H9 (cell line): ENCODE data around the gene RAD50. TPM values are rescaled to one million over a fixed set of nuclear protein-coding genes. Genes with fewer than 3 reads are reported as not detected.

ENCODE experiments used
- DNase-seq: peaks from one replicate; pipeline ENCODE4 v3.0.0-alpha.2; 2017
- H2AFZ ChIP-seq: one replicate; pipeline ENCODE4 v1.6.1; 2013; ENCODE audit warnings: mild to moderate bottlenecking, low read length, control low read depth, moderate library complexity
- H2AK5ac ChIP-seq: 2 replicates; pipeline ENCODE4 v1.6.1; 2013; ENCODE audit warnings: low read length, control low read depth, mixed read lengths; ENCODE audit not compliant: insufficient read length
- H2BK120ac ChIP-seq: one replicate; pipeline ENCODE4 v1.6.1; 2013; ENCODE audit warnings: low read depth, mild to moderate bottlenecking, low read length, control low read depth, inconsistent platforms; ENCODE audit not compliant: poor library complexity, severe bottlenecking
- H2BK12ac ChIP-seq: 2 replicates; pipeline ENCODE4 v1.6.1; 2013; ENCODE audit warnings: low read length, control low read depth, mixed read lengths, low read depth; ENCODE audit not compliant: insufficient read length
- H2BK15ac ChIP-seq: 2 replicates; pipeline ENCODE4 v1.6.1; 2013; ENCODE audit warnings: low read depth, low read length, control low read depth
- H2BK20ac ChIP-seq: one replicate; pipeline ENCODE4 v1.6.1; 2013; ENCODE audit warnings: low read depth, mild to moderate bottlenecking, low read length, control low read depth, inconsistent platforms; ENCODE audit not compliant: poor library complexity, severe bottlenecking
- H2BK5ac ChIP-seq: 2 replicates; pipeline ENCODE4 v1.6.1; 2013; ENCODE audit warnings: low read length, control low read depth, mixed read lengths; ENCODE audit not compliant: insufficient read length
- H3K14ac ChIP-seq: 2 replicates; pipeline ENCODE4 v1.6.1; 2013; ENCODE audit warnings: low read length, control low read depth; ENCODE audit not compliant: insufficient read depth
- H3K18ac ChIP-seq: 2 replicates; pipeline ENCODE4 v1.6.1; 2013; ENCODE audit warnings: low read depth, mild to moderate bottlenecking, mixed read lengths, low read length, control low read depth; ENCODE audit not compliant: insufficient read length
- H3K23ac ChIP-seq: 2 replicates; pipeline ENCODE4 v1.6.1; 2013; ENCODE audit warnings: low read length, control low read depth, mixed read lengths, low read depth; ENCODE audit not compliant: insufficient read length
- H3K23me2 ChIP-seq: 2 replicates; pipeline ENCODE4 v1.6.1; 2013; ENCODE audit warnings: low read depth, mild to moderate bottlenecking, mixed read lengths, low read length, control low read depth; ENCODE audit not compliant: insufficient read length, poor library complexity, severe bottlenecking
- H3K27ac ChIP-seq: 2 replicates; pipeline ENCODE4 v1.5.1; 2013; ENCODE audit warnings: low read length, control low read depth, mixed read lengths, low read depth; ENCODE audit not compliant: insufficient read length
- H3K27me3 ChIP-seq: 2 replicates; pipeline ENCODE4 v1.6.1; 2013; ENCODE audit warnings: low read length, control low read depth, inconsistent platforms; ENCODE audit not compliant: insufficient read depth
- H3K4ac ChIP-seq: 2 replicates; pipeline ENCODE4 v1.6.1; 2013; ENCODE audit warnings: low read depth, mild to moderate bottlenecking, control low read depth, inconsistent platforms, low read length, moderate library complexity
- H3K4me1 ChIP-seq: 2 replicates; pipeline ENCODE4 v1.6.1; 2013; ENCODE audit warnings: low read length, control low read depth, inconsistent platforms; ENCODE audit not compliant: insufficient read depth
- H3K4me2 ChIP-seq: 2 replicates; pipeline ENCODE4 v1.6.1; 2013; ENCODE audit warnings: low read length, control low read depth, mixed read lengths; ENCODE audit not compliant: insufficient read length, insufficient read depth
- H3K56ac ChIP-seq: 2 replicates; pipeline ENCODE4 v1.6.1; 2013; ENCODE audit warnings: low read depth, mild to moderate bottlenecking, mixed read lengths, low read length, control low read depth; ENCODE audit not compliant: insufficient read length
- H3K79me1 ChIP-seq: 2 replicates; pipeline ENCODE4 v1.6.1; 2013; ENCODE audit warnings: low read depth, mild to moderate bottlenecking, moderate library complexity, low read length, control low read depth, inconsistent platforms; ENCODE audit not compliant: insufficient read depth, poor library complexity, severe bottlenecking
- H3K79me2 ChIP-seq: 2 replicates; pipeline ENCODE4 v1.6.1; 2013; ENCODE audit warnings: low read length, control low read depth, inconsistent platforms; ENCODE audit not compliant: insufficient read depth
- H3K9ac ChIP-seq: 2 replicates; pipeline ENCODE4 v1.6.1; 2013; ENCODE audit warnings: low read length, control low read depth, mixed read lengths; ENCODE audit not compliant: insufficient read length; ENCODE audit errors: extremely low read depth
- H3K9me3 ChIP-seq: one replicate; pipeline ENCODE4 v1.6.1; 2013; ENCODE audit warnings: low read depth, low read length, inconsistent platforms; ENCODE audit not compliant: control insufficient read depth
- H3T11ph ChIP-seq: one replicate; pipeline ENCODE4 v1.6.1; 2013; ENCODE audit warnings: mild to moderate bottlenecking, low read length, control low read depth, inconsistent platforms
- H4K20me1 ChIP-seq: one replicate; pipeline ENCODE4 v1.6.1; 2013; ENCODE audit not compliant: control insufficient read depth, insufficient read length, insufficient read depth
- H4K5ac ChIP-seq: 2 replicates; pipeline ENCODE4 v1.6.1; 2013; ENCODE audit warnings: low read depth, mild to moderate bottlenecking, mixed read lengths, low read length, control low read depth; ENCODE audit not compliant: insufficient read length
- H4K8ac ChIP-seq: replicated peaks from 2 replicates; pipeline ENCODE4 v1.6.1; 2013; ENCODE audit warnings: low read length, control low read depth, mixed read lengths, low read depth; ENCODE audit not compliant: insufficient read length
- H4K91ac ChIP-seq: 2 replicates; pipeline ENCODE4 v1.6.1; 2013; ENCODE audit warnings: low read depth, mild to moderate bottlenecking, moderate library complexity, mixed read lengths, low read length, control low read depth; ENCODE audit not compliant: insufficient read length
- H3K27ac Mint-ChIP-seq, 3 experiments: 2 replicates in 2 of 3; 3 replicates in 1 of 3; pipeline ENCODE4 v1.8.0; 2020 to 2021; ENCODE audit warnings: mixed read lengths in 3 of 3, mild to moderate bottlenecking in 1 of 3, moderate library complexity in 1 of 3
- H3K27me3 Mint-ChIP-seq: 2 replicates; pipeline ENCODE4 v1.8.0; 2021; ENCODE audit warnings: low read depth, mild to moderate bottlenecking, moderate library complexity, mixed read lengths
- H3K36me3 Mint-ChIP-seq, 3 experiments: 2 replicates in 2 of 3; 3 replicates in 1 of 3; pipeline ENCODE4 v1.8.0; 2020 to 2021; ENCODE audit warnings: low read depth in 3 of 3, mixed read lengths in 3 of 3; ENCODE audit not compliant: insufficient read depth in 1 of 3
- H3K4me1 Mint-ChIP-seq, 2 experiments: 2 replicates each; pipeline ENCODE4 v1.8.0; 2020; ENCODE audit warnings: mixed read lengths in 2 of 2
- H3K4me3 Mint-ChIP-seq, 2 experiments: 2 replicates in 1 of 2; 3 replicates in 1 of 2; pipeline ENCODE4 v1.8.0; 2020 to 2021; ENCODE audit warnings: mild to moderate bottlenecking in 2 of 2, mixed read lengths in 2 of 2, moderate library complexity in 1 of 2
- H3K9me3 Mint-ChIP-seq, 2 experiments: 2 replicates in 1 of 2; 3 replicates in 1 of 2; pipeline ENCODE4 v1.8.0; 2020; ENCODE audit warnings: mild to moderate bottlenecking in 2 of 2, mixed read lengths in 2 of 2, moderate library complexity in 1 of 2
- CTCF ChIP-seq: fragments of 200-600 bp; sonication (generic); conservative IDR thresholded peaks from 3 replicates; pipeline ENCODE4 v1.8.0; 2021; ENCODE audit warnings: antibody characterized with exemption, mild to moderate bottlenecking
- WGBS: extraction: QIAGEN DNeasy Blood & Tissue Kit; methylation state at CpG from one replicate; pipeline ENCODE4 v1.1.7; 2013; ENCODE audit warnings: missing lambda C conversion rate, low lambda C conversion rate, mixed read lengths; ENCODE audit not compliant: insufficient read length; ENCODE audit errors: extremely low coverage; 5-methylcytosine and 5-hydroxymethylcytosine counted together
- total RNA-seq: library from RNA; stranded (reverse); gene quantifications from 2 replicates; pipeline ENCODE4 v1.2.1, GENCODE V29; 2021

Gene RAD50
- total RNA-seq, 1 experiment from 2014 or later = 46.1 TPM

- TF ChIP-seq CTCF = no peak
- H2AFZ ChIP-seq = no peak overlapping the region
- no peak overlapping the region for H2BK12ac ChIP-seq
- no peak overlapping the region for H3K4me2 ChIP-seq
- no peak overlapping the region for H4K91ac ChIP-seq
- H4K8ac ChIP-seq = no peak overlapping the region
- no peak overlapping the region for H2AK5ac ChIP-seq
- no peak overlapping the region for H3K27ac Mint-ChIP-seq
- no peaks in the 10 kb centered on the region for H3K23me2 ChIP-seq
- H3K9me3 Mint-ChIP-seq = no peaks in the 10 kb centered on the region
- H3K27ac ChIP-seq = no peak overlapping the region
- H3K14ac ChIP-seq = no peak overlapping the region
- no peak overlapping the region for H3K56ac ChIP-seq
- H4K5ac ChIP-seq = no peak overlapping the region
- no peaks in the 10 kb centered on the region for H4K20me1 ChIP-seq
- no peak overlapping the region for H3T11ph ChIP-seq
- no peak overlapping the region for H3K4me3 Mint-ChIP-seq
- H3K36me3 Mint-ChIP-seq = peaks cover 7 to 53% (median 31%) of the 10 kb centered on the region in 3 experiments
- no peaks in the 10 kb centered on the region for H3K27me3 ChIP-seq
- H3K18ac ChIP-seq = no peak overlapping the region
- no peak overlapping the region for H2BK120ac ChIP-seq
- no peak overlapping the region for H3K9ac ChIP-seq
- no peaks in the 10 kb centered on the region; the same call in 1 of the 2 replicates for H3K27me3 Mint-ChIP-seq
- WGBS = no CpG with 5 or more reads among the region's 2 CpGs
- H3K23ac ChIP-seq = no peak overlapping the region
- no peak for DNase-seq
- H3K4me1 Mint-ChIP-seq = peaks cover 9 to 10% of the 10 kb centered on the region in 2 experiments
- no peaks in the 10 kb centered on the region for H3K9me3 ChIP-seq
- H3K4ac ChIP-seq = no peak overlapping the region
- no peaks in the 10 kb centered on the region for H3K79me1 ChIP-seq
- H2BK20ac ChIP-seq = no peak overlapping the region
- H3K4me1 ChIP-seq = peaks cover 4% of the 10 kb centered on the region; the same call in 1 of the 2 replicates
- no peak overlapping the region for H2BK15ac ChIP-seq
- no peak overlapping the region for H2BK5ac ChIP-seq
- no peaks in the 10 kb centered on the region for H3K79me2 ChIP-seq
Measured at GRCh38 chr5:132639706-132640130, 82.9 kb downstream of the RAD50 start.
